PC-3 (cell line): ENCODE results near the gene DIAPH1. TPM values are rescaled to one million over a fixed set of nuclear protein-coding genes. Genes with fewer than 3 reads are reported as not detected.

Source experiments
- ATAC-seq: fragments of 200-7000 bp; cut with Tn5 transposase; 2 replicates; pipeline ENCODE4 v1.9.1; 2020; ENCODE audit warnings: mild to moderate bottlenecking, moderate library complexity
- BruUV-seq: library from RNA; stranded (reverse); fragments of 400-500 nt; replicated peaks from 2 replicates; lab custom pipeline; 2021; lab: Mats Ljungman, UMichigan
- CTCF ChIA-PET: fragments of 300-600 bp; sonication (Branson Sonifier 250); formaldehyde crosslinking; loops from one replicate; lab custom pipeline; 2022; ENCODE audit warnings: antibody characterized with exemption; lab: Charles Lee
- POLR2A ChIA-PET: fragments of 300-600 bp; sonication (Branson Sonifier 250); formaldehyde crosslinking; loops from one replicate; lab custom pipeline; 2022; ENCODE audit warnings: antibody characterized with exemption; ENCODE audit not compliant: unreplicated experiment; lab: Charles Lee
- DNase-seq: peaks from one replicate; pipeline ENCODE4 v3.0.0-alpha.2; 2015
- H2AFZ ChIP-seq: fragments of 300-600 bp; sonication (generic); 2 replicates; pipeline ENCODE4 v1.6.0; 2016; ENCODE audit warnings: antibody characterized with exemption, low read length
- H3F3A ChIP-seq: fragments of 300-600 bp; sonication (generic); one replicate; pipeline ENCODE4 v1.6.0; 2017; ENCODE audit warnings: antibody characterized with exemption, low read length, control low read depth, mild to moderate bottlenecking; ENCODE audit not compliant: unreplicated experiment
- H3K27ac ChIP-seq: fragments of 300-600 bp; sonication (generic); 2 replicates; pipeline ENCODE4 v1.5.1; 2016; ENCODE audit warnings: mild to moderate bottlenecking, low read length
- H3K27me3 ChIP-seq: fragments of 300-600 bp; sonication (generic); 2 replicates; pipeline ENCODE4 v1.6.1; 2016; ENCODE audit warnings: low read length, mixed read lengths
- H3K36me3 ChIP-seq: fragments of 300-600 bp; sonication (generic); 2 replicates; pipeline ENCODE4 v1.6.1; 2016; ENCODE audit warnings: low read depth, mixed run types, low read length, mixed read lengths
- H3K4me1 ChIP-seq: fragments of 300-600 bp; sonication (generic); 2 replicates; pipeline ENCODE4 v1.5.1; 2016; ENCODE audit warnings: low read length; ENCODE audit not compliant: insufficient read depth
- H3K4me2 ChIP-seq: fragments of 300-600 bp; sonication (generic); 2 replicates; pipeline ENCODE4 v1.6.0; 2016; ENCODE audit warnings: low read length
- H3K4me3 ChIP-seq: fragments of 300-600 bp; sonication (generic); 2 replicates; pipeline ENCODE4 v1.5.1; 2016; ENCODE audit warnings: mild to moderate bottlenecking, low read length, mixed read lengths
- H3K79me2 ChIP-seq: fragments of 300-600 bp; sonication (generic); 2 replicates; pipeline ENCODE4 v1.6.1; 2017; ENCODE audit warnings: low read length, mixed read lengths
- H3K9ac ChIP-seq: fragments of 300-600 bp; sonication (generic); 2 replicates; pipeline ENCODE4 v1.6.0; 2016; ENCODE audit warnings: mild to moderate bottlenecking, low read length
- H3K9me2 ChIP-seq: fragments of 300-600 bp; sonication (generic); replicated peaks from 2 replicates; pipeline ENCODE4 v1.6.1; 2016; ENCODE audit warnings: mixed run types, low read length, mixed read lengths
- H3K9me3 ChIP-seq: fragments of 300-600 bp; sonication (generic); 2 replicates; pipeline ENCODE4 v1.6.1; 2016; ENCODE audit warnings: low read length, mixed read lengths
- H4K20me1 ChIP-seq: fragments of 300-600 bp; sonication (generic); 2 replicates; pipeline ENCODE4 v1.6.1; 2016; ENCODE audit warnings: low read length, mixed read lengths
- EZH2 ChIP-seq: fragments of 300-600 bp; sonication (generic); IDR thresholded peaks from one replicate; pipeline ENCODE4 v1.6.1; 2017; ENCODE audit warnings: antibody characterized with exemption, mild to moderate bottlenecking, low read length; ENCODE audit not compliant: unreplicated experiment
- EZH2phosphoT487 ChIP-seq: fragments of 300-600 bp; sonication (generic); IDR thresholded peaks from 2 replicates; pipeline ENCODE4 v1.6.1; 2018; ENCODE audit warnings: mild to moderate bottlenecking, antibody characterized with exemption, low read length, borderline replicate concordance
- intact Hi-C: fragments of 100-400 bp; cut with micrococcal nuclease; formaldehyde crosslinking; loops from 2 replicates; pipeline ENCODE4 v1.9.0; 2023
- total RNA-seq: library from RNA; depleted of rRNA; stranded (reverse); fragments of >200 nt; gene quantifications from 2 replicates; pipeline ENCODE4 v1.2.3, GENCODE V29; 2014
- TF ChIP-seq, protein P1 (sequence below): fragments of 300-600 bp; sonication (generic); conservative IDR thresholded peaks from 2 replicates; pipeline ENCODE4 v1.5.1; 2017; ENCODE audit warnings: antibody characterized with exemption, low read depth, mild to moderate bottlenecking, low read length

The DIAPH1 gene
- total RNA-seq, 1 experiment from 2014 or later, result 51.9 TPM

DNA sequence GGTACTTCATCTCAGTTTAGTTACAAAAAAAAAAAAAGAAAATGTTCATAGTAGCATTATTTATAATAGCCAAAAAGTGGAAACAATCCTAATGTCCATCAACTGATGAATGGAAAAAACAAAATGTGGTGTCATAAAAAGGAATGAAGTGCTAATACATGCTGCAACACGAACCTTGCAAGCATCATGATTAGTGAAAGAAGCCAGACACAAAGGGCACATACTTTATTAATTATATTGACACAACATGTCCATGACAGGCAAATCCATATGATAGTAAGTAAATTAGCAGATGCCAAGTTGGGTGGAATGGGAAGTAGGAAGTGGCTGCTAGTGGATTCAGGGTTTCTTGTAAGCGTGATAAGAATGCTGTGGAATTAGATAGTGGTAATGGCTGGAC, 75.7 kb downstream of the DIAPH1 start:
- POLR2A ChIA-PET, result no interaction called here
- no peak overlapping the region for H2AFZ ChIP-seq
- no peaks in the 10 kb centered on the region for H3K4me1 ChIP-seq
- no peaks in the 10 kb centered on the region for H3K27me3 ChIP-seq
- H3K36me3 ChIP-seq, result peaks cover 13% of the 10 kb centered on the region
- no peak overlapping the region for H3K4me2 ChIP-seq
- ATAC-seq, result no peak
- no TSS peak for BruUV-seq
- TF ChIP-seq, protein P1, sequence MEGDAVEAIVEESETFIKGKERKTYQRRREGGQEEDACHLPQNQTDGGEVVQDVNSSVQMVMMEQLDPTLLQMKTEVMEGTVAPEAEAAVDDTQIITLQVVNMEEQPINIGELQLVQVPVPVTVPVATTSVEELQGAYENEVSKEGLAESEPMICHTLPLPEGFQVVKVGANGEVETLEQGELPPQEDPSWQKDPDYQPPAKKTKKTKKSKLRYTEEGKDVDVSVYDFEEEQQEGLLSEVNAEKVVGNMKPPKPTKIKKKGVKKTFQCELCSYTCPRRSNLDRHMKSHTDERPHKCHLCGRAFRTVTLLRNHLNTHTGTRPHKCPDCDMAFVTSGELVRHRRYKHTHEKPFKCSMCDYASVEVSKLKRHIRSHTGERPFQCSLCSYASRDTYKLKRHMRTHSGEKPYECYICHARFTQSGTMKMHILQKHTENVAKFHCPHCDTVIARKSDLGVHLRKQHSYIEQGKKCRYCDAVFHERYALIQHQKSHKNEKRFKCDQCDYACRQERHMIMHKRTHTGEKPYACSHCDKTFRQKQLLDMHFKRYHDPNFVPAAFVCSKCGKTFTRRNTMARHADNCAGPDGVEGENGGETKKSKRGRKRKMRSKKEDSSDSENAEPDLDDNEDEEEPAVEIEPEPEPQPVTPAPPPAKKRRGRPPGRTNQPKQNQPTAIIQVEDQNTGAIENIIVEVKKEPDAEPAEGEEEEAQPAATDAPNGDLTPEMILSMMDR, result no peak
- TF ChIP-seq EZH2 (no peak), EZH2phosphoT487 (no peak)
- H3K4me3 ChIP-seq, result no peak overlapping the region
- H3F3A ChIP-seq, result no peaks in the 10 kb centered on the region
- CTCF ChIA-PET, result no interaction called here
- H3K79me2 ChIP-seq, result no peaks in the 10 kb centered on the region
- H3K9ac ChIP-seq, result no peak overlapping the region
- no peaks in the 10 kb centered on the region for H4K20me1 ChIP-seq
- no peak overlapping the region for H3K27ac ChIP-seq
- intact Hi-C loops, result no loop called here
- H3K9me3 ChIP-seq, result no peaks in the 10 kb centered on the region
- DNase-seq, result no peak
- no peaks in the 10 kb centered on the region for H3K9me2 ChIP-seq

DNA sequence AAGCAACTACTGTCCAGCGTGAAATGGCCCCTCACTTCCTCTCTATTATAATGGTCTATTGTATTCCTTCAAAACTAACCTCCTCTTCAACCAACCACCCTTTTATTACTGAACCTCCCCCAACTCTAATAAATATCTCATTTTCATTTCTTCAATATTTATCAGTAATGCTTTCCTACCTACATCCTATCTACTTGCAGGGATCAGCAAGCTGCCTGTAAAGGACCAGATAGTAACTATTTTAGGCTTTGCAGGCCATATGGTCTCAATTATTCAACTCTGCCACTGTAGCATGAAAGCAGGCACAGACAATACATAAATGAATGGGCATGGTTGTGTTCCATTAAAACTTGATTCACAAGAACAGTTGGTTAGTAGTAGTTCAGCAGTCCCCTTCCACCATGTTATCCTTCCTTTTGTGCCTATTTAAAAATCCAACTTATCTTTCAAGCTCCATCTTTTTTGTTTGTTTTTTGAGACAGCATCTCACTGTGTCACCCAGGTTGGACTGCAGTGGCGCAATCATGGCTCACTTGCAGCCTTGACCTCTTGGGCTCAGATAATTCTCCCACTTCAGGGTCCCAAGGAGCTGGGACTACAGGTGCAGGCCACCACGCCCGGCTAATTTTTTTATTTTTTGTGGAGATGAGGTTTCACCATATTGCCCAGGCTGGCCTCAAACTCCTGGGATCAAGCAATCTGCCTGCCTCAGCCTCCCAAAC, 84.1 kb downstream of the DIAPH1 start:
- no peaks in the 10 kb centered on the region for H3K9me3 ChIP-seq
- ChIA-PET CTCF (interaction anchor here (0.6 kb wide), 1 partner anchor 177 kb away, joined by 4 read pairs; no protein-coding TSS in a partner anchor), POLR2A (no interaction called here)
- no TSS peak for BruUV-seq
- H3K27me3 ChIP-seq, result no peaks in the 10 kb centered on the region
- H2AFZ ChIP-seq, result no peak overlapping the region
- no peak overlapping the region for H3K27ac ChIP-seq
- no peak overlapping the region for H3K9ac ChIP-seq
- ATAC-seq (no peak), DNase-seq (no peak)
- TF ChIP-seq EZH2, result no peak
- TF ChIP-seq, protein P1, result no peak
- TF ChIP-seq EZH2phosphoT487, result no peak
- no peaks in the 10 kb centered on the region for H4K20me1 ChIP-seq
- H3K9me2 ChIP-seq, result no peaks in the 10 kb centered on the region
- H3K79me2 ChIP-seq, result no peaks in the 10 kb centered on the region
- H3F3A ChIP-seq, result no peaks in the 10 kb centered on the region
- H3K36me3 ChIP-seq, result peaks cover 23% of the 10 kb centered on the region
- no peaks in the 10 kb centered on the region for H3K4me1 ChIP-seq
- no peak overlapping the region for H3K4me3 ChIP-seq
- intact Hi-C loops, result no loop called here
- H3K4me2 ChIP-seq, result no peak overlapping the region

DNA sequence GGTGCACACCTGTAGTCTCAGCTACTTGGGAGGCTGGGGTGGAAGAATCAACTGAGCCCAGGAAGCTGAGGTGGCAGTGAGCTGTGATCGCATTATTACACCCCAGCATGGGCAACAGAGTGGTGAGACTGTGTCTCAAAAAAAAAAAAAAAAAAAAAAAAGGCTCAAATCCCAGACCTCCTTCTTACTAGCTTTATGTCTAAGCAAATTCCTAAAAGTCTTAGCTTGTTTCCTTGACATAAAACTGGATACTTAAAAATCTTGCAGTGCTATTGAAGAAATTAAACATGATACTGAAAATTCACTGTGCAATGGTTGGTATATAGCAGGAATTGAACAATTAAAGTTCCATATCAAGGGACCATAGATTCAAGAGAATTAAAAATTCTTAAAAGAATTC, 84.9 kb downstream of the DIAPH1 start:
- Histone ChIP-seq H3K9me2 (no peaks in the 10 kb centered on the region), H3K79me2 (no peaks in the 10 kb centered on the region), H4K20me1 (no peaks in the 10 kb centered on the region), H2AFZ (no peak overlapping the region), H3K9ac (no peak overlapping the region), H3K4me3 (no peak overlapping the region), H3K27me3 (no peaks in the 10 kb centered on the region), H3K36me3 (peaks cover 23% of the 10 kb centered on the region), H3F3A (no peaks in the 10 kb centered on the region), H3K4me2 (no peak overlapping the region), H3K27ac (no peak overlapping the region), H3K4me1 (no peaks in the 10 kb centered on the region), H3K9me3 (no peaks in the 10 kb centered on the region)
- ChIA-PET POLR2A (no interaction called here), CTCF (no interaction called here)
- intact Hi-C loops, result no loop called here
- no peak for DNase-seq
- no peak for ATAC-seq
- no TSS peak for BruUV-seq
- TF ChIP-seq EZH2phosphoT487, result no peak
- no peak for TF ChIP-seq EZH2
- TF ChIP-seq, protein P1, result no peak
